Panc1 (cell line): ENCODE data around the gene CRADD. TPM values are rescaled to one million over a fixed set of nuclear protein-coding genes. Genes with fewer than 3 reads are reported as not detected.

Source experiments
- ATAC-seq: fragments of 200-7000 bp; cut with Tn5 transposase; 2 replicates; pipeline ENCODE4 v1.9.1; 2020; ENCODE audit warnings: mild to moderate bottlenecking, moderate library complexity
- BruUV-seq: library from RNA; stranded (reverse); fragments of 400-500 nt; replicated peaks from 2 replicates; lab custom pipeline; 2021; lab: Mats Ljungman, UMichigan
- CTCF ChIA-PET: fragments of 300-600 bp; sonication (Branson Sonifier 250); formaldehyde crosslinking; loops from one replicate; lab custom pipeline; 2022; ENCODE audit warnings: antibody characterized with exemption; lab: Charles Lee
- POLR2A ChIA-PET: fragments of 300-600 bp; sonication (Branson Sonifier 250); formaldehyde crosslinking; loops from one replicate; lab custom pipeline; 2022; ENCODE audit warnings: antibody characterized with exemption; lab: Charles Lee
- DNase-seq: peaks from one replicate; pipeline ENCODE4 v3.0.0-alpha.2; 2010; ENCODE audit warnings: low read depth, low spot score
- H3K27ac ChIP-seq: 2 replicates; pipeline ENCODE4 v1.5.1; 2011; ENCODE audit warnings: mild to moderate bottlenecking, low read length, inconsistent platforms
- H3K27me3 ChIP-seq: fragments of 200-500 bp; sonication (Bioruptor generic); 2 replicates; pipeline ENCODE4 v1.6.0; 2014; ENCODE audit warnings: low read length, inconsistent platforms; ENCODE audit not compliant: control insufficient read depth, insufficient read depth
- H3K36me3 ChIP-seq: fragments of 200-500 bp; sonication (Bioruptor generic); 2 replicates; pipeline ENCODE4 v1.5.1; 2014; ENCODE audit warnings: inconsistent platforms, mild to moderate bottlenecking, low read length, moderate library complexity; ENCODE audit not compliant: control insufficient read depth, insufficient read depth
- H3K4me1 ChIP-seq: 2 replicates; pipeline ENCODE4 v1.5.1; 2011; ENCODE audit warnings: inconsistent platforms, mild to moderate bottlenecking, low read length, moderate library complexity; ENCODE audit not compliant: control insufficient read depth, insufficient read depth
- H3K4me3 ChIP-seq, 2 experiments: 2 replicates each; pipeline ENCODE4 v1.5.1; 2011 to 2012; ENCODE audit warnings: low read depth in 2 of 2, low read length in 2 of 2, mild to moderate bottlenecking in 2 of 2, inconsistent platforms in 1 of 2, moderate library complexity in 1 of 2
- H3K9me3 ChIP-seq: fragments of 200-500 bp; sonication (Bioruptor generic); 2 replicates; pipeline ENCODE4 v1.5.1; 2014; ENCODE audit warnings: low read depth, mild to moderate bottlenecking, inconsistent platforms, low read length, moderate library complexity; ENCODE audit not compliant: control insufficient read depth, insufficient read depth
- POLR2AphosphoS5 ChIP-seq: IDR thresholded peaks from 2 replicates; pipeline ENCODE4 v1.6.1; 2012; ENCODE audit warnings: mild to moderate bottlenecking, low read depth, low read length, moderate library complexity
- REST ChIP-seq, 2 experiments: IDR thresholded peaks; 2 replicates each; pipeline ENCODE4 v1.6.1; 2011 to 2012; ENCODE audit warnings: low read depth in 2 of 2, control low read depth in 1 of 2, low read length in 1 of 2, mild to moderate bottlenecking in 1 of 2, moderate library complexity in 1 of 2; ENCODE audit not compliant: insufficient read depth in 1 of 2
- SIN3A ChIP-seq: IDR thresholded peaks from 2 replicates; pipeline ENCODE4 v1.6.1; 2012; ENCODE audit warnings: low read depth, mild to moderate bottlenecking, low read length, moderate library complexity, borderline replicate concordance; ENCODE audit not compliant: insufficient read depth
- TCF7L2 ChIP-seq: IDR thresholded peaks from 2 replicates; pipeline ENCODE4 v1.6.1; 2011; ENCODE audit warnings: mild to moderate bottlenecking, low read depth, low read length, inconsistent platforms
- in situ Hi-C: cut with HindIII; loops from 2 replicates; pipeline ENCODE4 v1.10.0; 2016; ENCODE audit warnings: low sequenced_read_pairs, low pct_unique_long_range_greater_than_20kb
- intact Hi-C: fragments of 100-400 bp; cut with micrococcal nuclease; formaldehyde crosslinking; loops from one replicate; pipeline ENCODE4 v1.10.0; 2022; ENCODE audit not compliant: unreplicated experiment
- total RNA-seq: library from RNA; stranded (reverse); gene quantifications from one replicate; pipeline ENCODE4 v1.2.1, GENCODE V29; 2021; ENCODE audit not compliant: unreplicated experiment
- TF ChIP-seq, protein P1 (sequence below): fragments of 450-650 bp; IDR thresholded peaks from 2 replicates; pipeline ENCODE4 v1.5.1; 2017; ENCODE audit warnings: mild to moderate bottlenecking

Gene CRADD
- total RNA-seq, 1 experiment from 2014 or later = 7.0 TPM

- TF ChIP-seq POLR2AphosphoS5 (no peak), REST (IDR thresholded peaks at IDR 0.05; ENCODE audit: insufficient read depth in 1 of 2, low read depth in 2 of 2, low read length in 1 of 2) (no peak), SIN3A (no peak)
- TF ChIP-seq, protein P1, sequence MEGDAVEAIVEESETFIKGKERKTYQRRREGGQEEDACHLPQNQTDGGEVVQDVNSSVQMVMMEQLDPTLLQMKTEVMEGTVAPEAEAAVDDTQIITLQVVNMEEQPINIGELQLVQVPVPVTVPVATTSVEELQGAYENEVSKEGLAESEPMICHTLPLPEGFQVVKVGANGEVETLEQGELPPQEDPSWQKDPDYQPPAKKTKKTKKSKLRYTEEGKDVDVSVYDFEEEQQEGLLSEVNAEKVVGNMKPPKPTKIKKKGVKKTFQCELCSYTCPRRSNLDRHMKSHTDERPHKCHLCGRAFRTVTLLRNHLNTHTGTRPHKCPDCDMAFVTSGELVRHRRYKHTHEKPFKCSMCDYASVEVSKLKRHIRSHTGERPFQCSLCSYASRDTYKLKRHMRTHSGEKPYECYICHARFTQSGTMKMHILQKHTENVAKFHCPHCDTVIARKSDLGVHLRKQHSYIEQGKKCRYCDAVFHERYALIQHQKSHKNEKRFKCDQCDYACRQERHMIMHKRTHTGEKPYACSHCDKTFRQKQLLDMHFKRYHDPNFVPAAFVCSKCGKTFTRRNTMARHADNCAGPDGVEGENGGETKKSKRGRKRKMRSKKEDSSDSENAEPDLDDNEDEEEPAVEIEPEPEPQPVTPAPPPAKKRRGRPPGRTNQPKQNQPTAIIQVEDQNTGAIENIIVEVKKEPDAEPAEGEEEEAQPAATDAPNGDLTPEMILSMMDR = no peak
These were observed 29.2 kb downstream of the CRADD start for GRCh38 chr12:93706387-93706786.

DNA sequence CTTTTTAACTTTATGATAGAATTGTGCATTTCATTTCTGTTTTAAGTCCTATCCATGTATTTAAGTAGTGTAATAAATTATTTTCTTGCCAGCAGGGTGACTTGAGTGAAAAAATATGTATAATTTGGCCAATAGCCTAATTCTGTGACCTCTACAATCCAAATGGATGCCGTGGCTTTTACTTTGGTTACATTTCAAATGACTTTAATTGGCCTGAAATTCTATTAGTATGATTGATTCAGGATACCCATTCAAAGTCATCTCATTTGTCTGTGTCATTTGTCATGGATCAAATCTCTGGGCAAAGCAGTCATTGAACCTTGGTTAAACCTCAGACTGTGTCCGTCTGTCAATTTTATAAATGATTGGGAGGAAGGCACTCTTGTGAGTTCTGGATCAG, 29.6 kb downstream of the CRADD start:
- CTCF ChIA-PET = no interaction called here
- no TSS peak for BruUV-seq
- POLR2A ChIA-PET = no interaction called here
- in situ Hi-C loops = no loop called here
- Histone ChIP-seq H3K4me3 (no peak overlapping the region), H3K27me3 (no peaks in the 10 kb centered on the region), H3K36me3 (no peaks in the 10 kb centered on the region), H3K9me3 (peaks cover 6% of the 10 kb centered on the region; the same call in 1 of the 2 replicates), H3K27ac (no peak overlapping the region), H3K4me1 (no peaks in the 10 kb centered on the region)
- intact Hi-C loops = no loop called here
- no peak for DNase-seq
- ATAC-seq = no peak
- TF ChIP-seq REST (IDR thresholded peaks at IDR 0.05; ENCODE audit: insufficient read depth in 1 of 2, low read depth in 2 of 2, low read length in 1 of 2) (no peak), TCF7L2 (no peak), POLR2AphosphoS5 (no peak)
- TF ChIP-seq, protein P1 = no peak

More at GRCh38 chr12:93706387-93706786, 29.2 kb downstream of the CRADD start:
- POLR2A ChIA-PET = no interaction called here
- Histone ChIP-seq H3K36me3 (no peaks in the 10 kb centered on the region), H3K4me3 (no peak overlapping the region), H3K4me1 (no peaks in the 10 kb centered on the region), H3K27me3 (no peaks in the 10 kb centered on the region), H3K9me3 (peaks cover 6% of the 10 kb centered on the region; the same call in 1 of the 2 replicates), H3K27ac (no peak overlapping the region)
- CTCF ChIA-PET = no interaction called here
- in situ Hi-C loops = no loop called here
- BruUV-seq = no TSS peak
- ATAC-seq (no peak), DNase-seq (no peak)
- intact Hi-C loops = no loop called here
